ENCODE results near the gene PCDHA7.
A peak's percentile ranks its signal among the peaks of the same experiment; 100 is the strongest.

The PCDHA7 gene

DNA sequence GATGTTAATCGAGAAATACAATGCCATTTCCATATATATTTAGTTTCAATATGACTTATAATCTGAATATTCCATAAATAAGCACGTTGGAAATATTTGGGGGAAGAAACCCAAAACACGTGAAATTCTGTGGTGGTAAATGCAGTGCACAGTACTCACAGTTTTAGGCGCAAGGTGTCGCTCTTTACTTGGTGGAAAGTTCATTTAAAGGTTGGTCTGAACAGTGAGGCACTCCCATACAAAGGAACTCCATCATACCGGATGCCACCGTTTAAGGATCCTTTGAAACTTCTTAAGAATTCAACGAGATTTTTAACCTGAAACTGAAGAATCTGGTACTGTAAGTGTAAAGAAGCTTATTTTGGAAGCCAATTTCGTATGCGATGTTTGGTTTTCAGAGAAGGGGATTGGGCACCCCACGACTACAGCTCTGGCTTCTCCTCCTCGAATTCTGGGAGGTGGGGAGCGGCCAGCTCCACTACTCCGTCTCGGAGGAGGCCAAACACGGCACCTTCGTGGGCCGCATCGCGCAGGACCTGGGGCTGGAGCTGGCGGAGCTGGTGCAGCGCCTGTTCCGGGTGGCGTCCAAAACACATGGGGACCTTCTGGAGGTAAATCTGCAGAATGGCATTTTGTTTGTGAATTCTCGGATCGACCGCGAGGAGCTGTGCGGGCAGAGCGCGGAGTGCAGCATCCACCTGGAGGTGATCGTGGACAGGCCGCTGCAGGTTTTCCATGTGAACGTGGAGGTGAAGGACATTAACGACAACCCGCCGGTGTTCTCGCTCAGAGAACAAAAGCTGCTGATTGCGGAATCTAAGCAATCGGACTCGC is 34.9 kb downstream of the PCDHA7 start, which contains the start of gene PCDHA11:
TSS of gene PCDHA11 (plus strand) at position 237 of the 834 bp plus-strand sequence. CDS start at position 384, 147 bp downstream.
- peak within 1 kb of the TSS; percentile 35 for H4K91ac ChIP-seq (ENCODE audit: low read depth, low read length)
- H2BK5ac ChIP-seq (ENCODE audit: low read depth, low read length, poor library complexity) = no peak within 1 kb of the TSS
- peaks cover 8% of the 10 kb centered on the region for H3K9me3 ChIP-seq (ENCODE audit: insufficient read depth, low read depth, low read length)
- H4K8ac ChIP-seq (ENCODE audit: low read depth, low read length) = peak within 1 kb of the TSS; percentile 58
- no peak for DNase-seq
- H3K79me2 ChIP-seq (ENCODE audit: control insufficient read depth, insufficient read depth, low read length, poor library complexity) = no peaks in the 10 kb centered on the region
- no peak within 1 kb of the TSS for H2BK120ac ChIP-seq (ENCODE audit: insufficient read depth, low read length, poor library complexity)
- peak within 1 kb of the TSS; percentile 40 for H3K14ac ChIP-seq (ENCODE audit: low read length)
- no peak within 1 kb of the TSS for H3K23ac ChIP-seq (ENCODE audit: low read length)
- H3K4ac ChIP-seq (ENCODE audit: low read depth, low read length) = no peak within 1 kb of the TSS
- H2AK5ac ChIP-seq (ENCODE audit: low read length) = no peak within 1 kb of the TSS
- H2BK12ac ChIP-seq (ENCODE audit: low read length) = no peak within 1 kb of the TSS
- peak within 1 kb of the TSS; percentile 75 for H3K4me3 ChIP-seq (ENCODE audit: low read depth, low read length)
- H3K27ac ChIP-seq (ENCODE audit: low read depth, low read length) = no peak within 1 kb of the TSS
- no peak within 1 kb of the TSS for H2AFZ ChIP-seq (ENCODE audit: insufficient read depth, low read length, poor library complexity)
- no peaks in the 10 kb centered on the region for H3K4me1 ChIP-seq (ENCODE audit: control insufficient read depth in 1 of 2, insufficient read depth in 2 of 2, low read length in 2 of 2)
- H3K79me1 ChIP-seq (ENCODE audit: low read length) = no peaks in the 10 kb centered on the region
- WGBS (ENCODE audit: extremely low coverage, insufficient coverage, insufficient read length) = no CpG with 5 or more reads among the region's 41 CpGs
- H3K9ac ChIP-seq (ENCODE audit: low read length) = peak within 1 kb of the TSS; percentile 60
- peak within 1 kb of the TSS; percentile 72 for H3K4me2 ChIP-seq (ENCODE audit: low read length)
- H3K18ac ChIP-seq (ENCODE audit: low read length) = no peak within 1 kb of the TSS
- H4K12ac ChIP-seq (ENCODE audit: low read depth, low read length) = peak within 1 kb of the TSS; percentile 70
- H3K27me3 ChIP-seq (ENCODE audit: insufficient read depth, low read length) = no peaks in the 10 kb centered on the region
- peaks cover 13 to 15% of the 10 kb centered on the region in 2 experiments for H3K36me3 ChIP-seq (ENCODE audit: control insufficient read depth in 1 of 2, insufficient read depth in 2 of 2, low read length in 2 of 2)

DNA sequence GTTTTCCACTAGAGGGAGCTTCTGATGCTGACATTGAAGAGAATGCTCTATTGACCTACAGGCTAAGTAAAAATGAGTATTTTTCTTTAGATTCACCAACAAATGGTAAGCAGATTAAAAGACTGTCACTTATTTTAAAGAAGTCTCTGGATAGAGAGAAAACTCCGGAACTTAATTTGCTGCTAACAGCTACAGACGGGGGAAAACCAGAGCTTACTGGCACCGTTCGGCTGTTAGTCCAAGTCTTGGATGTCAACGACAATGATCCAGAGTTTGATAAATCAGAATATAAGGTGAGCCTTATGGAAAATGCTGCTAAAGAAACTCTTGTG is 35.5 kb downstream of the PCDHA7 start:
- no peaks in the 10 kb centered on the region for H3K79me1 ChIP-seq (ENCODE audit: low read length)
- H3K18ac ChIP-seq (ENCODE audit: low read length) = no peak overlapping the region
- H3K27me3 ChIP-seq (ENCODE audit: insufficient read depth, low read length) = no peaks in the 10 kb centered on the region
- H3K4ac ChIP-seq (ENCODE audit: low read depth, low read length) = no peak overlapping the region
- DNase-seq = no peak
- H3K4me1 ChIP-seq (ENCODE audit: control insufficient read depth in 1 of 2, insufficient read depth in 2 of 2, low read length in 2 of 2) = no peaks in the 10 kb centered on the region
- H3K14ac ChIP-seq (ENCODE audit: low read length) = no peak overlapping the region
- no CpG with 5 or more reads among the region's 5 CpGs for WGBS (ENCODE audit: extremely low coverage, insufficient coverage, insufficient read length)
- no peak overlapping the region for H2BK5ac ChIP-seq (ENCODE audit: low read depth, low read length, poor library complexity)
- H4K8ac ChIP-seq (ENCODE audit: low read depth, low read length) = no peak overlapping the region
- peaks cover 13 to 15% of the 10 kb centered on the region in 2 experiments for H3K36me3 ChIP-seq (ENCODE audit: control insufficient read depth in 1 of 2, insufficient read depth in 2 of 2, low read length in 2 of 2)
- no peaks in the 10 kb centered on the region for H3K79me2 ChIP-seq (ENCODE audit: control insufficient read depth, insufficient read depth, low read length, poor library complexity)
- H3K9me3 ChIP-seq (ENCODE audit: insufficient read depth, low read depth, low read length) = peaks cover 8% of the 10 kb centered on the region
- H2BK12ac ChIP-seq (ENCODE audit: low read length) = no peak overlapping the region
- no peak overlapping the region for H3K27ac ChIP-seq (ENCODE audit: low read depth, low read length)
- H2AK5ac ChIP-seq (ENCODE audit: low read length) = no peak overlapping the region
- H2AFZ ChIP-seq (ENCODE audit: insufficient read depth, low read length, poor library complexity) = no peak overlapping the region
- no peak overlapping the region for H4K91ac ChIP-seq (ENCODE audit: low read depth, low read length)
- H2BK120ac ChIP-seq (ENCODE audit: insufficient read depth, low read length, poor library complexity) = no peak overlapping the region
- H3K23ac ChIP-seq (ENCODE audit: low read length) = no peak overlapping the region
- H4K12ac ChIP-seq (ENCODE audit: low read depth, low read length) = peak overlapping the region; percentile 70
- no peak overlapping the region for H3K9ac ChIP-seq (ENCODE audit: low read length)
- H3K4me2 ChIP-seq (ENCODE audit: low read length) = peak overlapping the region; percentile 72
- peak overlapping the region; percentile 75 for H3K4me3 ChIP-seq (ENCODE audit: low read depth, low read length)

DNA sequence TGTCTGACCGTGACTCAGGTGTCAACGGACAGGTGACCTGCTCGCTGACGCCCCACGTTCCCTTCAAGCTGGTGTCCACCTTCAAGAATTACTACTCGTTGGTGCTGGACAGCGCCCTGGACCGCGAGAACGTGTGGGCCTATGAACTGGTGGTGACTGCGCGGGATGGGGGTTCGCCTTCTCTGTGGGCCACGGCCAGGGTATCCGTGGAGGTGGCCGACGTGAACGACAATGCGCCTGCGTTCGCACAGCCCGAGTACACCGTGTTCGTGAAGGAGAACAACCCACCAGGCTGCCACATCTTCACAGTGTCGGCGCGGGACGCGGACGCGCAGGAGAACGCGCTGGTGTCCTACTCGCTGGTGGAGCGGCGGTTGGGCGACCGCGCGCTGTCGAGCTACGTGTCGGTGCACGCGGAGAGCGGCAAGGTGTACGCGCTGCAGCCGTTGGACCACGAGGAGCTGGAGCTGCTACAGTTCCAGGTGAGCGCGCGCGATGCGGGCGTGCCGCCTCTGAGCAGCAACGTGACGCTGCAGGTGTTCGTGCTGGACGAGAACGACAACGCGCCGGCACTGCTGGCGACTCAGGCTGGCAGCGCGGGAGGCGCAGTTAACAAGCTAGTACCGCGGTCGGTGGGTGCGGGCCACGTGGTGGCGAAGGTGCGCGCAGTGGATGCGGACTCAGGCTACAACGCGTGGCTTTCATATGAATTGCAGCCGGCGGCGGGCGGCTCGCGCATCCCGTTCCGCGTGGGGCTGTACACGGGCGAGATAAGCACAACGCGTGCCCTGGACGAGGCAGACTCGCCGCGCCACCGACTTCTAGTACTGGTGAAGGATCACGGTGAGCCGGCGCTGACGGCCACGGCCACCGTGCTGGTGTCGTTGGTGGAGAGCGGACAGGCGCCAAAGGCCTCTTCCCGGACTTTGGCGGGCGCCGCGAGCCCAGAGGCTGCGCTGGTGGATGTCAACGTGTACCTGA is 36.4 kb downstream of the PCDHA7 start:
- no peaks in the 10 kb centered on the region for H3K27me3 ChIP-seq (ENCODE audit: insufficient read depth, low read length)
- peak overlapping the region; percentile 34 for H3K4me3 ChIP-seq (ENCODE audit: low read depth, low read length)
- H2AFZ ChIP-seq (ENCODE audit: insufficient read depth, low read length, poor library complexity) = no peak overlapping the region
- H3K14ac ChIP-seq (ENCODE audit: low read length) = no peak overlapping the region
- no peaks in the 10 kb centered on the region for H3K79me1 ChIP-seq (ENCODE audit: low read length)
- peaks cover 2% of the 10 kb centered on the region for H3K79me2 ChIP-seq (ENCODE audit: control insufficient read depth, insufficient read depth, low read length, poor library complexity)
- no peak overlapping the region for H2BK120ac ChIP-seq (ENCODE audit: insufficient read depth, low read length, poor library complexity)
- no peaks in the 10 kb centered on the region for H3K4me1 ChIP-seq (ENCODE audit: control insufficient read depth in 1 of 2, insufficient read depth in 2 of 2, low read length in 2 of 2)
- no peak overlapping the region for H4K12ac ChIP-seq (ENCODE audit: low read depth, low read length)
- no peak for DNase-seq
- no peak overlapping the region for H3K4ac ChIP-seq (ENCODE audit: low read depth, low read length)
- no peak overlapping the region for H2AK5ac ChIP-seq (ENCODE audit: low read length)
- H3K4me2 ChIP-seq (ENCODE audit: low read length) = no peak overlapping the region
- no peak overlapping the region for H3K9ac ChIP-seq (ENCODE audit: low read length)
- H2BK12ac ChIP-seq (ENCODE audit: low read length) = no peak overlapping the region
- WGBS (ENCODE audit: extremely low coverage, insufficient coverage, insufficient read length) = no CpG with 5 or more reads among the region's 114 CpGs
- no peak overlapping the region for H2BK5ac ChIP-seq (ENCODE audit: low read depth, low read length, poor library complexity)
- no peak overlapping the region for H3K18ac ChIP-seq (ENCODE audit: low read length)
- H4K8ac ChIP-seq (ENCODE audit: low read depth, low read length) = no peak overlapping the region
- H3K27ac ChIP-seq (ENCODE audit: low read depth, low read length) = no peak overlapping the region
- no peak overlapping the region for H3K23ac ChIP-seq (ENCODE audit: low read length)
- peaks cover 13 to 15% of the 10 kb centered on the region in 2 experiments for H3K36me3 ChIP-seq (ENCODE audit: control insufficient read depth in 1 of 2, insufficient read depth in 2 of 2, low read length in 2 of 2)
- no peak overlapping the region for H4K91ac ChIP-seq (ENCODE audit: low read depth, low read length)
- peaks cover 8% of the 10 kb centered on the region for H3K9me3 ChIP-seq (ENCODE audit: insufficient read depth, low read depth, low read length)
